HG03342 (cell line): ENCODE measurements around the gene PRR5.

ENCODE experiments used
- ATAC-seq: cut with Tn5 transposase; IDR thresholded peaks from one replicate; pipeline ENCODE4 v1.9.1; 2021; ENCODE audit warnings: mild to moderate bottlenecking, moderate library complexity; ENCODE audit not compliant: unreplicated experiment

The PRR5 gene

DNA sequence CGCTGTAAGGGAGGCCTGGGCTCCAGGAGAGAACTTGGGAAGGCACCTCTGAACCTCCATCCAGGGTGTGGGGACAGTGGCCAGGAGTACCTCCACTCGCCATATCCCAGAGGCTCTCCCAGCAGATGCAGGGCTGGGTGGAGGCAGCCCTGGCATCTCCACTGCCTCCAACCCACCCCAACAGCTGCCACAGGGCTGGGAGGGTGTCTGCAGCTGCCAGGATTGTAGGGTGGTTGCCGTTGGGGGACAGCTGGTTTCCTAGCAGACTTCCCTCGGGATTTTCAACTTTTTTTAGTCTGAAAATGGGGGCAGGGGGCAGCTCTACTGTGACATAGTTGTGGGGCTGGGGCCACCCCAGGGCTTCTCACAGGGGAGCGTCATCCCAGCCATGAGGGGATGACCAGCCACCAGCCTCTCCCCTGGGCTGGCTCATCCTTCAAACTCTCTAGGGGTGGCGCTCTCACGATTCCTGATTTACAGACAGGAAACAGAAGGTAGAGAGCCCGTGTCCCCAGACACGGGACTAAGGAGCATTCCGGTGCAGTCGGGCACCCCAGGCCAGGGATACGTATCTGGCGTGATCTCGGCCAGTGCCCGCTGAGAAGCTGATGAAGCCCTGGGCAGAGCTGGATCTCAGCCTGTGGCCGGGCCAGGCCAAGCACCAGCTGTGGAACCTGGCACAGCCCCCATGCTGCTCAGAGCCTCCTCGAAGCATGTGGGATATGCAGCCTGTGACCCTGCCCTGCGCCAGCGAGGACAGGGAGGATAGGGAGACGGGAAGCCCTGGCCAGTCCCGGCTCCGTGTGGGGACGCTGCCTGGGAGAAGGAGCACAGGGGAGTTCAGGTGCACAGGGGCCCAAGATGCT lies 9.9 kb downstream of the PRR5 start:
- no peak for ATAC-seq

DNA sequence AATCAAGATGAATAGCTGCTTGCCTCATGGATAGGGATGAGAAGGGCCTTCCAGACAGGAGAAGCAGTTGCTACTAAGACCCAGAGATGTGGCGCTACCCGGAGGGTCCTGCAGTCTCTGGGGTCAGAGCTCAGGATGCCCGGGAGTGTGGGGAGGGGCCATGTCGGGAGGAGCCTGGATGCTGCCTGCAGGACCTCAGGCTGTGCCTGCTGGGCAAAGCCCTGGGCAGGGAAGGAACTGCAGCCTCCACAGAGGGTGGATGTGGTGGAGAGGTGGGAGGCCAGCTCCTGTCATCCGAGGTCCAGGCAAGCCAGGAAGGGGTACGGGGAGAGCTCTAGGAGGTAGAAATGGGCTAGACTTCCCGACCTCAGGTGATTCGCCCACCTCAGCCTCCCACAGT lies 11.0 kb downstream of the PRR5 start:
- no peak for ATAC-seq

DNA sequence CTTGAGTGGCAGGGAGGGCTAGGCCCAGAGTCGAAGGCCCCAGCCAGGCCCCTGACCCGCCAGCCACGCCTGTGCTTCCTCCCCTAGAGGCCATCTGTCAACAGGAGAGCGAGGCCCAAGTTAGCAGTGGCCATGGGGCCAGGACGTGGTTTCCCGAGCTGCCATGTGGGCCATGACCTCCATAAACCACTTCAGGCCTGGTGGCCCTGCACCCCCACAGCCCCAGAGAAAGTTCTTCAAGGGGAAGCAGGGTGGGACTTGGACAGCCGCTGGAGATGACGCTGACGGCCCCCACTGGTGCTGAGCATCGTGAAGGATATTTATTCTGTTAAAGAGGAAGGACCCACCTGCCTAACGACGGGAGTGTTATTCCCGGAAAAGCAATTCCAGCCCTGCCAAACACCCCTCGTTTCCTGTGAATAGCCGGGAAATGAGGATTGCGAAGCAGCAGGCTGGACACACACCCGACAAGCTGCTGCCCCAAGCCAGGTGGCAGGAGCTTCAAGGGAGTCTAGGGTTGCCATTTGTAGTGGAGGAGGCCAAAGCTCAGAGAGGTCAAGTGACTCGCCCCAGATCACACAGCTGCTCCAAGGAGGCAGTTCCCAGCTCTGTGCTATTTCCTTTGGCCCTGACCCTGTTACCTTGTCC lies 12.8 kb downstream of the PRR5 start:
- ATAC-seq = no peak

DNA sequence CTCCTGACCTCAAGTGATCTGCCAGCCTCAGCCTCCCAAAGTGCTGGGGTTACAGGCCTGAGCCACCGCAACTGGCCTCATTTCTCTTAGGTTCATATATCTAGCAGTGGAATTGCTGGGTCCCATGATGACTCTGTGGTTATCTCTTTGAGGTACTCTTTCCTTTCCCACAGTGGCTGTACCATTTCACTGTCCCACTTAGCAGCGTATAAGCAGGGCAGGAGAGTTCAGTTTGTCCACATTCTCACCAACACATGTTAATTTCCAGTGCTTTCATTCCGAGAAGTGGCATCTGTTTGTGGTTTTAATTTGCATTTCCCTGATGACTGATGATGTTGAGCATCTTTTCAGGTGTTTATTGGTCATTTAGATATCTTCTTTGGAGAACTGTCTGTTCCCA lies 16.4 kb downstream of the PRR5 start:
- no peak for ATAC-seq

DNA sequence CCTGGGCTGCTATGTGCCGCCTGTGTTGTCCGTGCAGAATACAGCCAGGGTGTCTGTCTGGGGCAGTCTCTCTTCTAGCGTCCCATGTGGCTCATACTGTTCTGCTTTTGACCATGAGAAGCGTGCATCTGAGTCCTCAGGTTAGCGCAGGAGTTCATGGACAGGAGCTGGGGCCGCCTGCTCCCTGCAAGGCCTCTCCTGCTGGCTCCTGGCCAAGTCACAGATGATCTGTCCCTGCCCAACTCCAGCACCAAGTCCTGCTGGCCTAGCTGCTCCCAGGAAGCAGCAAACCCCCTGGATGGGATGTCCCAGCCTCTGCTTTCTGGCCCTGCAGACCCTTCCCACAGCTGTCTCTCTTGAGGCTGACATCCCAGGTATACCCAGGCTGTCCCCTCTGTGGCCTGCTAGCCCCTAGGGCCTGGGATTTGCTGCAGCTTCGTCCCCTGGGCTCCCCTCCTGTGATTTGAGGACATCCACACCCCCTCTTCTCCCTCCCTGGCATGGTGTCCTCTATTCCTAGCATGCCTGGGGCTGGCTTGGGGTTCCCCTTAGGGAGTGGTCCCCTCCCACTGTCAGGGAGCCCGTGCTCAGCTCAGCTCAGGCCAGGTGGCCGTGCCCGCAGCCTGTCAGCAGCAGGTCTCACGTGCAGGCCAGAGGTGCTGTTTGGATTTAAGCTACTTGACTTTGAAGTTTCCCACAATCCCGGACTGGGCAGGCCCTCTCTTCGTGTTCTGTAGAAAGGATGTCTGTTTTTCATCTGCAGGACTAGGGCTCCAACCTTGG lies 17.8 kb downstream of the PRR5 start:
- ATAC-seq = no peak

DNA sequence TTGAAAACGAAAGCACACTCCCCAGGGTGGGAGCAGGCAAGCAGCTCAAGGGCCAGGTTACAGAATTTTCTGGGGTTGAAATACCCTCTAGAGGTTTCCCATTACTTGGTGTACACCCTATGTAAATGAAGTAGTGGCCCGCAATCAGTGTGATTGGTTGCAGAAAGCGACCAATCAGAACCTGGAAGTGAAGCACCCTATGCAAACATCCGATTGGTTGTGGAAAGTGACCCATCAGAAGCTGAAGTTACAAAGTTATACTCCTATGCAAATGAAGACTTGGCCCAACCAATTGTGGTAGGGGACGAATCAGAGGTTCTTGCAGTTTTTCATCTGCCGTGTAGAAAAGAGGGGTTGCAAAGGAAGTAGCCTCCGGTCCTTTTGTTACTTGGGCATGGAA lies 19.2 kb downstream of the PRR5 start:
- ATAC-seq = no peak

DNA sequence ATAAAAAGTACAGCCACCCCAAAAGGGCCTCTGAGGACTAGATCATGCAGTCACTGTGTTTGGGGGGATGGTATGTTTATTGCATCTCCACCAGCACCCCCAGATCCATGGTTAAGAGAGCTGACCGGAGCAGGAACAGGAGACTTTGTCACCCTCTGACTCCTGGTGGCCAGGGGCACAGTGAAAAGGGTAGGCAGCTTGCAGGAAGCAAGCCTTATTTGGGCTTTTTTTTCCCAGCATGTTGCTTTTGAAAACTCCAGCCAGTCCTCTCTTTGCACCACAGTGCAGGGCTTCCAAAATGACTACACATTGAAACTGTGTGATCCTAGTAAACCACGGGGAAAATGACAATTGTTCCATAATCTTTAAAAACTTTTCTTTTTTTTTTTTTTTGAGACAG lies 20.6 kb downstream of the PRR5 start:
- ATAC-seq = no peak

DNA sequence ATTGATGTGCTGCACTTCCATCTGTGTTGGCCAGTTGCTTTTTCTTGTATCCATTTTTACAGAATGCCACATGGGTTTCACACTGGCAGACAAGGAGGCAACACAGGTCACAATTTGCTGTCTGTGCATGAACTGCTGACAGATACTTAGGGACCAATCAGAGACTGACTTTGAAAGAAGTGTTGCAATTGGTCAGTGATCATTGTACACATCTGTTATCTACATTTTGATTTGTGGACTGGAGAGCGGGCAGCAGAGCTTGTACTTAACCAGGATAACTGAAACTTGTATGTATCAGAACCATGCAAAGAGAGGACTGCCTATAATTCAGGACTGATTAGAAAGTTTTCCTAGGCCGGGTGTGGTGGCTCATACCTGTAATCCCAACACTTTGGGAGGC lies 21.8 kb downstream of the PRR5 start:
- no peak for ATAC-seq

DNA sequence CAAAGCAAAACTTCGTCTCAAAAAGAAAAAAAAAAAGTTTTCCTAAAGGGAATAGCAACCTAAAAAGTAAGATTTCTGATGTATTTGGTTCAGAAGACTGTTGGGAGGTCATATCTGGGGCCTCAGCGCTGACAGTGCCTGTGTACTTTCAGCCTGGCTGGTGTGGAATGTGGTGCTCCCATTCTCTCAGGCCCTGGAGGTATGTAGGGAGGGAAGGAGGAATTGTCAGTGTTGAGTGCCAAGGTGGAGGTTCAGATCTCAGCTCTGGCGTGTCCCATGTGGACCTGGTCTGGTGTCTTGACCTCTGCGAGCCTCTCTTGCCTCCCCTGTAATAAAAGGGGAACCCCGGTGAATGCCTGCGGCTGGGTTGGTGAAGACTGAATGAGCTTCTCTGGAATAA lies 22.4 kb downstream of the PRR5 start:
- ATAC-seq = no peak

DNA sequence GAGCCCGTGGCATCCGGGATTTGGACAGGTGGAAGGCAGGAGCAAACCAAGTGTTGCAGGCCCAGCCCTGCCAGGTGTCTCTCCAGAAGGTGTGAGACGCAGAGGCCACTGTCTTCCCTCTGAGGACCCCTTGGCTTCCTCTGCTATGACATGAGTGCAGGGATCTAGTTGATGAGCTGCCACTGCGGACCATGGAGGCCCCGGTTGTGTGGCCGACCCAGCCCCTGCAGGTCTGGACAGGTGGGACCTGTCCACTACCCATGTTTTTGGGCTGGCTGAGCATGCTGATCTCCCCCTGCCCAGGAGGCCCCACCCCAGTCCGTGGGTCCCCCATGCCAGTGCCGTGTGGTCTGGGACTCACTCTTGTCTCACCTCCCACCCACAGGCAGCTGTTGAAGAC lies 22.9 kb downstream of the PRR5 start:
- no peak for ATAC-seq

DNA sequence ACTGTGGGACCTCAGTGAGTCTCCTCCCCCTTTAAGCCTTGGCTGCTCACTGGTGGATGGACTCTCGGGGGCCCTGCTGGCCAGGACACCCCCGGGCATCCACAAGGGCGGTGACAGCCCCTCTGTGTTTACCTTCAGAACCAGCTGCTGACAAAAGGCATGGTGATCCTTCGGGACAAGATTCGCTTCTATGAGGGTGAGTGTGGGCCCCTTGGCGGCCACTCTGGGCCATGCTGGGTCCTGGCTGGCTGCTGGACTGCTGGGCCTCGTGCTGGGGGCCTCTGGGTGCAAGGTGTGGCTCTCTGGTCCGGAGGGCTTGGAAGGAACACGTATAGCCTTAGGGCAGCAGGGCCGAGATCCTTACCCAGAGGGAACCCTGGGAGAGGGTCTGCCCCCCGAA lies 24.4 kb downstream of the PRR5 start:
- ATAC-seq = no peak

DNA sequence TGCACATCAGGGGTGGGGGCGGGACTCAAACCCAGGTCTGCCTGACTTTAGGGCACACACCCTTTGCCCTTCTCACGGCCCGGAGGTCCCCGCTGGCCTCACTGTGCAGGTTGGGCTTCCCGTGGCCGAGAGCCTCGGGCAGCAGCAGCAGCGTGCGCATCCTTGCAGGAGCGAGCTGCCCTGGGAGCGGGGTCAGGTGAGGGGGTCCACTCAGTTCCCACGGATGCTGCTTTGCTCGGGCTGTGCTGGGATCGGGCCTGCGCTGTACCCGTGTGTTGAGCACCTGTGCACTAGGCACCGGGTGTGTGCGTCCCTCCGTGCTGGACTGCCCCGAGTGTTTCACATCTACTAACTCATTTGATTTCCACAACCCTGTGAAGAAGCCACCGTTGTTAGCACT lies 25.1 kb downstream of the PRR5 start:
- ATAC-seq = no peak

DNA sequence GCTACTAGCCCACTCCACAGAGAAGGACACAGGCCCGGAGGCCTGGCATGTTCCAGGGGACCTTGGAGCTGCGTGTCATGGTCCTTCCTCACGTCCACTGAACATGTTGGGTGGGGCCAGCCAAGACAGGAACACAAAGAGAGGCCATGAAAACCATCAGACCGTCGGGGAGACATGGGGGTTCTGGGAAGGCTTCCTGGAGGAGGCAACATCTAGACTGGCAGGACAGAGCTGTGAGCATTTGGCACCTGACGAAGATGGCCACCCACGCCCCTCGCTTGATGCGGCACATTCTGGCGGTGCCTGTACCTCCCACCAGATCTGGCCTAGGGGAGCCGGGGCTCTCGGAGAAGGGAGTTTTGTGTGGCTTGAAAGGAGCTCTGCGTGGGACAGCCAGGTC lies 25.7 kb downstream of the PRR5 start:
- ATAC-seq = no peak

DNA sequence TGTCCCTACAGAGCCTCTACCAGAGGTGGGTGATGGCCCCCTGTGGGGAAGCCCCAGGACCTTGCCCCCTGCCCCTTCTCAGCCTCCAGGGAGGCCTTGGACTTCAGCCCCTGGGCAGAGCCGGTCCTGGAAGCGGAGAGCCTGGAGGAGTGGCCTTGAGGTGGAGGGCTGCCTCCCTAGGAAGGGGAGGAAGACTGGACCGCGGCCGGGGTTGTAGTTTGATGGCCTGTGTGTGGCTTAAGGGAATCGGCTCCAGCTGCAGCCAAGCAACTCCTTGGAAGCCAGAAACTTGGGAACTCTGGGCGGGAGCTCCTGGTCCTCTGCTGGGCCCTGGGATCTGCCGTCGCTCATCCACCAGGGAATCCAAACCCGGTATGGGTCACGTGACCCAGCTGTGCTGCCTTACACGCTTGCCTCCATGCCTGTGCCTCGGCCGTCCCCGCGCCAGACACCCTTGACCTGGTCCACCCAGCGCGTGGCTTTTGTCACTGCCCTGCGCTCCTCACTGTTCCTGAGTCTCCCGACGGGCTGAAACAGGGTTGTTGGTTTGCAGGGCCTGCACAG lies 26.8 kb downstream of the PRR5 start:
- ATAC-seq = no peak

DNA sequence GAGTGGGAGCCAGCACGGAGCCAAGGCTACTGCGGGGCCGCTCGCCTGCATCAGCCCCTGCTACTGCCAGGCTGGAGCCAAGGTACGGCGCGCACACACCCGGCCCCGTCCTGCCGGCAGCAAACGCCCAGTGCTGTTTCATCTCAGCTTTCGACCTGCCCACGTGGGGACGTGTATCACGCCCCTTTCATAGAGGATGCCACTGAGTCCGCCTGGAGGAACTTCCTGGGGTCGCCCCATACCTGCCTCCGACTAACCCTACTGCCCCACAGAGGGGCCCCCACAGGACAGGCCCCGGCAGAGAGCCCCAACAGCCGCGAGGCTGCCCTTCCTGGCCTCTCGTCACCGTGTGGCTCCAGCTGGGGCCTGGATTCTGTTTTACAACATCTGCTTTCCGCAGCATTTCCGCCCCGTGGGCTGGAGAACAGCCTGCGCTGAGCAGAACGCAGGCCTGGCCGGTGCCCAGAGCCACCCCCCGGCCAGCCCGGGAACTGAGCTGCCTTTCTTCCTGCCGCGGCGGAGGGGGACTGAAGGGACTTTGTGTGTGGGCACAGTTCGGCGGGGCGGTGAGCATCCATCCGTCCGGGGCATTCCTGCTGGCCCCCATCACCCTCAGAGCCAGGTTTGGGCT lies 27.5 kb downstream of the PRR5 start:
- no peak for ATAC-seq

DNA sequence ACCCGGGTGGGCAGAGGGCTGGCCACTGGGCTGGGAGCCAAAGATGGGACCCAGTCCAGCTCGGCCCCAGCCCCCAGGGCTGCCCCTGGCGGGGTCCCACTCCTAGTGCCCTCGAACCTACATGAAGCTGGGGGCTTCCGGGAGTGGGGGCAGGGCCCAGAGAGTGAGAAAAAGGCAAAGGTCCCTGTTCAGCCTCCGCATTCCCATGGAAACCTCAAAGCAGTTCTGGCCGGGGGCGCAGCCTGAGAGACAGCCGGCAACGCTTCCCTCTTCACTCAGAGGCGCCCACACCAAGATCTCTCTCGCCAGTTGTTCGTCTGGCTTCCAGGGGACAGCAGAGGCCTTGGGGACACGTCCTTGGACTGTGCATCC lies 28.0 kb downstream of the PRR5 start:
- ATAC-seq = no peak

DNA sequence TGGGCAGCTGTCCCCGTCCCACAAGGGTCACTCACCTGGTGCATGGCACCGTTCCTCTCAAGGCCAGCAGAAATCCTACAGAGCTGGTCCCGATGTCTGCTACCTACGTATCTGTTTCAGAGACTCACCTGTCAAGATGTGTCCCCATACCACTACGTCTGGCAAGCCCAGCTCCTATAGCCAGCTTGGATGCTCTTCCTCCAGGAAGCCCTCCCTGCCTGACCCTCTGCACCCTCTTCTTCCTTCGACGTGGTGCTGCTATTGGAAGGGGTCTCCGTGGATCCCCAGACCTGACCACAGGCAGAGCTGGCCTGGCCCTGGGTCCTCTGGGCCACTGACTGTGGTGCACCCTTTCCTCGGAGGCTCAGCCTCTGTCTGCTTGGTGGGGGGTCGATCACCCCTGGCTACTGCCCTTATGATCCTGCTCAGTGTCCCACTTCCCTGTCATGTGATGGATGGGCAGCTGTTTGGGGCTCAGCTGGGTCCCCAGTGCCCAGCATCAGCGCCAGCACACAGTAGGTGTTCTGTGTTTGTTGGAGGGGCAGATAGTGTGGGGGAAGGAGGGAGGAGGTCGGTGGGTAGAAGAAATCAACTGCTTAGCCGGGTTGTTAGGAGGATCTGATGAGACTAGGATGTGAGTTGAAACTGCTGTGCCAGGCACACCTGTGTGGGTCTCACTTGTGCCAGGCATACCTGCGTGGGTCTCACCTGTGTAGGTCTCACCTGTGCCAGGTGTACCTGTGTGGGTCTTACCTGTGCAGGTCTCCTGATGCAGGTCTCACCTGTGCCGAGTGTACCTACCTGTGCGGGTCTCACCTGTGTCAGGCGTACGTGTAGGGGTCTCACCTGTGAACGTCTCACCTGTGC lies 28.7 kb downstream of the PRR5 start:
- no peak for ATAC-seq

DNA sequence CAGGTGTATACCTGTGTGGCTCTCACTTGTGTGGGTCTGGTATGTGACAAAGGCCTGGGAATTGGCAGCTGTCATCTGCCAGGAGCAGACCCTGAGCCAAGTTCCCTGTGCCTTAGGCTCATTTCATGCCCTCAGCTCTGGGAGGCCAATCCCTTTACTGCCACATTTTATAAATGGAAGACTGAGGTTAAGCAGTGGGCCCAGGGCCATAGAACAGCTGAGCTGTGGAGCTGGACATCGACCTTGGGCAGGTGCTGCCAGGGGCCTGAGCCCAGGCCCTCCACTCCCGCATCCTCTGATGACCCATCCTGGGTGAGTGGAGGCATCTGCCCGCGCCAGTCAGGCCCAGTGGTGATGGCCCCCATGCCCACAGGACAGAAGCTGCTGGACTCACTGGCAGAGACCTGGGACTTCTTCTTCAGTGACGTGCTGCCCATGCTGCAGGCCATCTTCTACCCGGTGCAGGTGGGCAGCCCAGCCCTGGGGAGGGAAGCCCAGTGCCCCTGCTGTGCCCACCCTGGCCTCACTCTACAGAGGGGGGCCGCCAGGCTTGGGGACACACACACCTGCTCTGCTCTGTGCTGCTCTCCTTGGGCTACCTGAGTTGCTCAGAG lies 29.5 kb downstream of the PRR5 start:
- no peak for ATAC-seq

DNA sequence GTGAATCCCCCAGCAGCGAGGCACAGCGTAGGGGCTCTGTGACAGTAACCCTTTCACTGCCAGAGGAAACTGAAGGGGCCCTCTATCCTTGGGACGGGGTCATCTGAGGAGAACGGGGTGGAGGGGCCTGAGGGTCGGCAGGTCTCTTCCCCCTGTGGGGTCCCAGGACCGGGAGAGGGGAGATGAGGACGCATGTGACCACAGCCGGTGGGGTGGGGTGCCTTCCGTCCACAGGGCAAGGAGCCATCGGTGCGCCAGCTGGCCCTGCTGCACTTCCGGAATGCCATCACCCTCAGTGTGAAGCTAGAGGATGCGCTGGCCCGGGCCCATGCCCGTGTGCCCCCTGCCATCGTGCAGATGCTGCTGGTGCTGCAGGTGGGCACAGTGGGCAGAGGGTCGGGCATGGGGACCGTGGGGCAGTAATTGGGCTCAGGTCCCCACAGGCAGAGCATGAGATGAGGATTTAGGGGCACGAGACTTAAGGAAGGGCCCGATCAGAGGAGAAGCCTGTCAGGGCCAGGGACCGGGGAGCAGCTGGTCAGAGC lies 30.1 kb downstream of the PRR5 start:
- ATAC-seq = no peak
